IMR-90 (cell line): ENCODE measurements around the gene ZBTB8A. TPM values are rescaled to one million over a fixed set of nuclear protein-coding genes. Genes with fewer than 3 reads are reported as not detected.

ENCODE experiments used
- ATAC-seq: fragments of 200-7000 bp; cut with Tn5 transposase; 2 replicates; pipeline ENCODE4 v1.9.1; 2020; ENCODE audit warnings: low read depth, mild to moderate bottlenecking, moderate library complexity
- BruUV-seq: library from RNA; stranded (reverse); fragments of 400-500 nt; replicated peaks from 2 replicates; lab custom pipeline; 2021; lab: Mats Ljungman, UMichigan
- CTCF ChIA-PET: fragments of 300-600 bp; formaldehyde crosslinking; extraction: SDS; loops from one replicate; lab custom pipeline; 2021; ENCODE audit warnings: antibody characterized with exemption; lab: Yijun Ruan, JAX
- POLR2A ChIA-PET: fragments of 300-600 bp; sonication (Branson Sonifier 250); formaldehyde crosslinking; loops from one replicate; lab custom pipeline; 2022; ENCODE audit warnings: antibody characterized with exemption; ENCODE audit not compliant: unreplicated experiment; lab: Charles Lee
- DNase-seq: peaks from one replicate; pipeline ENCODE4 v3.0.0; 2013
- H2AFZ ChIP-seq: replicated peaks from 2 replicates; pipeline ENCODE3; 2013; ENCODE audit warnings: low read length, mild to moderate bottlenecking; ENCODE audit not compliant: poor library complexity
- H2AK5ac ChIP-seq: 2 replicates; pipeline ENCODE4 v1.6.1; 2013; ENCODE audit warnings: low read depth, low read length, inconsistent platforms
- H2AK9ac ChIP-seq: replicated peaks from 2 replicates; pipeline ENCODE3; 2013; ENCODE audit warnings: mild to moderate bottlenecking, low read depth, low read length, moderate library complexity; ENCODE audit not compliant: poor library complexity
- H2BK120ac ChIP-seq: 2 replicates; pipeline ENCODE4 v1.6.1; 2013; ENCODE audit warnings: low read depth, low read length, inconsistent platforms
- H2BK15ac ChIP-seq: 3 replicates; pipeline ENCODE4 v1.6.1; 2013; ENCODE audit warnings: low read depth, low read length, inconsistent platforms
- H2BK20ac ChIP-seq: 2 replicates; pipeline ENCODE4 v1.6.1; 2013; ENCODE audit warnings: low read depth, mild to moderate bottlenecking, inconsistent platforms, low read length, moderate library complexity
- H2BK5ac ChIP-seq: 2 replicates; pipeline ENCODE4 v1.6.1; 2013; ENCODE audit warnings: mild to moderate bottlenecking, low read depth, low read length, inconsistent platforms; ENCODE audit not compliant: poor library complexity, severe bottlenecking
- H3K14ac ChIP-seq: replicated peaks from 2 replicates; pipeline ENCODE4 v1.6.1; 2013; ENCODE audit warnings: low read depth, low read length, inconsistent platforms
- H3K18ac ChIP-seq: 2 replicates; pipeline ENCODE4 v1.6.1; 2013; ENCODE audit warnings: low read depth, low read length, control low read depth
- H3K23ac ChIP-seq: 2 replicates; pipeline ENCODE4 v1.6.1; 2013; ENCODE audit warnings: low read depth, low read length, inconsistent platforms
- H3K27ac ChIP-seq: 2 replicates; pipeline ENCODE4 v1.5.1; 2013; ENCODE audit warnings: mild to moderate bottlenecking, control low read depth, low read length; ENCODE audit not compliant: insufficient read depth
- H3K27me3 ChIP-seq: 2 replicates; pipeline ENCODE4 v1.6.1; 2013; ENCODE audit warnings: low read length; ENCODE audit not compliant: control insufficient read depth, insufficient read depth
- H3K36me3 ChIP-seq: 2 replicates; pipeline ENCODE4 v1.6.1; 2013; ENCODE audit warnings: low read length, mixed read lengths; ENCODE audit not compliant: control insufficient read depth, insufficient read depth
- H3K4ac ChIP-seq: 2 replicates; pipeline ENCODE4 v1.6.1; 2013; ENCODE audit warnings: low read depth, low read length, inconsistent platforms
- H3K4me1 ChIP-seq: 2 replicates; pipeline ENCODE4 v1.6.1; 2013; ENCODE audit warnings: low read length, mixed read lengths; ENCODE audit not compliant: control insufficient read depth, insufficient read depth
- H3K4me2 ChIP-seq: 2 replicates; pipeline ENCODE4 v1.6.1; 2013; ENCODE audit warnings: low read depth, mild to moderate bottlenecking, control low read depth, low read length, moderate library complexity
- H3K4me3 ChIP-seq: 2 replicates; pipeline ENCODE4 v1.5.1; 2013; ENCODE audit warnings: low read depth, mild to moderate bottlenecking, control low read depth, low read length, moderate library complexity; ENCODE audit not compliant: insufficient read depth
- H3K56ac ChIP-seq: 2 replicates; pipeline ENCODE4 v1.6.1; 2013; ENCODE audit warnings: low read length, inconsistent platforms; ENCODE audit not compliant: insufficient read depth; ENCODE audit errors: extremely low read depth
- H3K79me1 ChIP-seq, 2 experiments: 2 replicates each; pipeline ENCODE4 v1.6.1; 2013; ENCODE audit warnings: low read length in 2 of 2, inconsistent platforms in 1 of 2, low read depth in 1 of 2
- H3K9ac ChIP-seq: 2 replicates; pipeline ENCODE4 v1.6.1; 2013; ENCODE audit warnings: low read depth, low read length, control low read depth
- H3K9me1 ChIP-seq: 2 replicates; pipeline ENCODE4 v1.6.1; 2013; ENCODE audit warnings: low read length, inconsistent platforms; ENCODE audit not compliant: insufficient read depth
- H3K9me3 ChIP-seq: 2 replicates; pipeline ENCODE4 v1.6.1; 2013; ENCODE audit warnings: low read length; ENCODE audit not compliant: control insufficient read depth, insufficient read depth
- H4K20me1 ChIP-seq: 2 replicates; pipeline ENCODE4 v1.6.1; 2013; ENCODE audit warnings: low read length, inconsistent platforms; ENCODE audit not compliant: insufficient read depth
- H4K5ac ChIP-seq: 2 replicates; pipeline ENCODE4 v1.6.1; 2013; ENCODE audit warnings: mild to moderate bottlenecking, low read depth, low read length, control low read depth
- H4K8ac ChIP-seq, 2 experiments: 2 replicates each; pipeline ENCODE4 v1.6.1; 2013; ENCODE audit warnings: low read depth in 2 of 2, low read length in 2 of 2, control low read depth in 1 of 2, inconsistent platforms in 1 of 2
- H4K91ac ChIP-seq: 2 replicates; pipeline ENCODE4 v1.6.1; 2013; ENCODE audit warnings: low read depth, low read length, inconsistent platforms; ENCODE audit not compliant: insufficient read depth
- BHLHE40 ChIP-seq: fragments of 150-350 bp; IDR thresholded peaks from 2 replicates; pipeline ENCODE4 v1.6.1; 2016; ENCODE audit warnings: mild to moderate bottlenecking, low read depth, low read length
- CHD1 ChIP-seq: IDR thresholded peaks from 2 replicates; pipeline ENCODE4 v1.6.1; 2012; ENCODE audit warnings: low read depth, low read length, improper control_type of control experiment
- MAZ ChIP-seq: IDR thresholded peaks from 2 replicates; pipeline ENCODE4 v1.6.1; 2012; ENCODE audit warnings: low read depth, mild to moderate bottlenecking, low read length, improper control_type of control experiment, moderate library complexity, borderline replicate concordance
- MXI1 ChIP-seq: IDR thresholded peaks from 2 replicates; pipeline ENCODE4 v1.6.1; 2012; ENCODE audit warnings: low read depth, mild to moderate bottlenecking, low read length, moderate library complexity, borderline replicate concordance
- NFE2L2 ChIP-seq: fragments of 150-350 bp; IDR thresholded peaks from 2 replicates; pipeline ENCODE4 v1.6.1; 2016; ENCODE audit warnings: low read depth, mild to moderate bottlenecking, low read length
- POLR2A ChIP-seq: IDR thresholded peaks from 2 replicates; pipeline ENCODE4 v1.6.1; 2012; ENCODE audit warnings: mild to moderate bottlenecking, low read depth, low read length
- RAD21 ChIP-seq: IDR thresholded peaks from 2 replicates; pipeline ENCODE4 v1.6.1; 2012; ENCODE audit warnings: low read length, improper control_type of control experiment
- WGBS, 2 experiments: methylation state at CpG; one replicate each; pipeline versions ENCODE4 v1.1.5 to v1.1.7; 2013; ENCODE audit warnings: missing lambda C conversion rate in 2 of 2; ENCODE audit not compliant: insufficient read length in 1 of 2; ENCODE audit errors: extremely low coverage in 2 of 2; 5-methylcytosine and 5-hydroxymethylcytosine counted together
- dilution Hi-C: fragments of 300-500 bp; cut with HindIII; formaldehyde crosslinking; loops from one replicate; pipeline ENCODE4 v1.14.3; 2018; ENCODE audit warnings: low sequenced_read_pairs; ENCODE audit not compliant: unreplicated experiment
- in situ Hi-C: fragments of 300-500 bp; cut with MboI; formaldehyde crosslinking; loops from 3 replicates; pipeline ENCODE4 v1.14.3; 2019; ENCODE audit warnings: low sequenced_read_pairs, inconsistent platforms, mixed read lengths
- intact Hi-C: fragments of 100-400 bp; cut with micrococcal nuclease; formaldehyde crosslinking; loops from 2 replicates; pipeline ENCODE4 v1.10.0; 2022
- polyA plus RNA-seq, 3 experiments: library from polyadenylated mRNA; depleted of rRNA; stranded (reverse); fragments of >200 nt; gene quantifications; 2 replicates each; pipeline ENCODE4 v1.2.3, GENCODE V29; 2012; ENCODE audit warnings: low replicate concordance in 1 of 3
- total RNA-seq: library from RNA; depleted of rRNA; stranded (reverse); fragments of >200 nt; gene quantifications from 2 replicates; pipeline ENCODE4 v1.2.3, GENCODE V29; 2012
- TF ChIP-seq, protein P1 (sequence below): fragments of 150-350 bp; IDR thresholded peaks from 2 replicates; pipeline ENCODE4 v1.6.1; 2016; ENCODE audit warnings: low read depth, mild to moderate bottlenecking, low read length, moderate library complexity, borderline replicate concordance

Gene ZBTB8A
- total and polyA plus RNA-seq, 2 of the 4 experiments (the other 2 are of a cell fraction), result 2.1 to 6.1 TPM

DNA sequence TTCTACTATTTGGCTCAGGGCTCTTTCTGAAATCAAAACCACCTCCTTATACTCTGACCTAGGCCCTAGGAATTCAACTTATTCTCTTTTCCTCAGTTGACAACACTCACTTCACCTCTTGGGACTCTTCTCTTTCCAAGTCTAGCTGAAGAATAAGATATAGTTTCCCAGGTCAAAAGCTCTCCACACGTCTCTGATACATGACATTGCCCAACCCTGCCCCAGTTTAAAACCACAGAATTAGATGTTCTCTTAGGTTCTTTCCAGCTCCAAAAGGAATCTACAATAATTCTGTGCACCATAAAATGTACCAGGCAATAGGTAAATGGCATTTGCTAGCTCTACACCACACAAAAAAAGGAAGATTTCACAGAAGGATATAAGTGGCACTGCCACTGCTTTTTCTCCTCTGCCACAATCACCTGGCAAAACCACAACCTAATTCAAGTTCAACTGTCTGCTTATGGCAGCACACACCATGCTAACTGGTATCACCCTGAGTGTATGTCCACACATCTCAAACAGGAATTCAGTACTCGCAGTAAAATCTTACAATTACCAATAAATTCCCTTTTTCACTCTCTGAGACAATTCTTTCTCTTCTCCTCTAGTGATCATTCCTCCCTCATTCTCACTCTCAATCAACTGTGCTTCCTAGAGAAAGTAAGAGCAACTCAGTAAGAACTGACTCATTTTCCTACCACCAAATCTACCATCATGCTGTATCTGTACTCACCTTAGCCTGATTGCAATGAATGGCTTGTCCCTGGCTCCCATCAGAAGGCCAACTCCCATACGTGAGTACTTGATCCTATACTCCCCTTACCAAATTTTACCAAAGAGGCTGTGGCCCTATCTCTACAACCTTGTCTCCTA is 83.8 kb downstream of the ZBTB8A start:
- H3K27ac ChIP-seq, result no peak overlapping the region
- no peak overlapping the region for H2BK15ac ChIP-seq
- H3K4me3 ChIP-seq, result no peak overlapping the region
- H2BK20ac ChIP-seq, result no peak overlapping the region
- DNase-seq, result no peak
- H4K5ac ChIP-seq, result no peak overlapping the region
- H4K91ac ChIP-seq, result no peak overlapping the region
- H2AK5ac ChIP-seq, result no peak overlapping the region
- H2AK9ac ChIP-seq, result no peak overlapping the region
- H2BK120ac ChIP-seq, result no peak overlapping the region
- in situ Hi-C loops, result no loop called here
- ChIA-PET CTCF (interaction anchor here (0.6 kb wide), 1 partner anchor 101 kb away, joined by 7 read pairs; no protein-coding TSS in a partner anchor), POLR2A (no interaction called here)
- H2AFZ ChIP-seq, result no peak overlapping the region
- no peak overlapping the region for H4K8ac ChIP-seq
- H3K14ac ChIP-seq, result no peak overlapping the region
- ATAC-seq, result no peak
- H3K23ac ChIP-seq, result no peak overlapping the region
- intact Hi-C loops, result loop anchor here (5.0 kb wide), 1 partner anchor 176 kb away; no protein-coding TSS in a partner anchor
- H3K9ac ChIP-seq, result no peak overlapping the region
- H2BK5ac ChIP-seq, result no peak overlapping the region
- H3K36me3 ChIP-seq, result peaks cover 9% of the 10 kb centered on the region
- BruUV-seq, result no TSS peak
- H3K79me1 ChIP-seq, result peaks cover 0 to 4% of the 10 kb centered on the region in 2 experiments; a peak in 2 of 4 replicates
- 90% methylated on average over 2 of the region's 3 CpGs; no CpG with 5 or more reads in 1 of the 2 experiments for WGBS, 2 experiments
- no peaks in the 10 kb centered on the region for H3K4me1 ChIP-seq
- no peak overlapping the region for H3K56ac ChIP-seq
- peaks cover 6% of the 10 kb centered on the region; the same call in 1 of the 2 replicates for H3K9me1 ChIP-seq
- H3K4ac ChIP-seq, result no peak overlapping the region
- no peak overlapping the region for H3K4me2 ChIP-seq
- TF ChIP-seq NFE2L2 (no peak), MAZ (no peak), BHLHE40 (no peak), POLR2A (no peak), MXI1 (no peak), RAD21 (no peak), CHD1 (no peak)
- TF ChIP-seq, protein P1, sequence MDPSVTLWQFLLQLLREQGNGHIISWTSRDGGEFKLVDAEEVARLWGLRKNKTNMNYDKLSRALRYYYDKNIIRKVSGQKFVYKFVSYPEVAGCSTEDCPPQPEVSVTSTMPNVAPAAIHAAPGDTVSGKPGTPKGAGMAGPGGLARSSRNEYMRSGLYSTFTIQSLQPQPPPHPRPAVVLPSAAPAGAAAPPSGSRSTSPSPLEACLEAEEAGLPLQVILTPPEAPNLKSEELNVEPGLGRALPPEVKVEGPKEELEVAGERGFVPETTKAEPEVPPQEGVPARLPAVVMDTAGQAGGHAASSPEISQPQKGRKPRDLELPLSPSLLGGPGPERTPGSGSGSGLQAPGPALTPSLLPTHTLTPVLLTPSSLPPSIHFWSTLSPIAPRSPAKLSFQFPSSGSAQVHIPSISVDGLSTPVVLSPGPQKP, result no peak
- no peaks in the 10 kb centered on the region; the same call in 1 of the 2 replicates for H4K20me1 ChIP-seq
- no peaks in the 10 kb centered on the region for H3K9me3 ChIP-seq
- no peaks in the 10 kb centered on the region for H3K27me3 ChIP-seq
- dilution Hi-C loops, result no loop called here
- no peak overlapping the region for H3K18ac ChIP-seq
